Body of pancreas (tissue), 4 donors: ENCODE measurements around the gene PXMP4. TPM values are rescaled to one million over a fixed set of nuclear protein-coding genes. Genes with fewer than 3 reads are reported as not detected.
A peak's percentile ranks its signal among the peaks of the same experiment; 100 is the strongest.

Experiments
- ATAC-seq: fragments of 150-250 bp; one replicate; pipeline ENCODE4 v1.9.1; 2016
- DNase-seq, 4 donors: peaks; one replicate each; pipeline ENCODE4 v3.0.0-alpha.2; 2019
- H3K27ac ChIP-seq, 4 donors: fragments of 200-600 bp; sonication (generic); 1 replicate in 3 of 4; 2 replicates in 1 of 4; pipeline versions ENCODE4 v1.5.1 to v1.6.1; 2016 to 2019; ENCODE audit warnings: mild to moderate bottlenecking in 1 of 4, mixed read lengths in 1 of 4, moderate library complexity in 1 of 4
- H3K27me3 ChIP-seq, 2 donors: fragments of 200-600 bp; sonication (generic); one replicate each; pipeline ENCODE4 v1.6.0; 2016; ENCODE audit warnings: mild to moderate bottlenecking in 1 of 2
- H3K36me3 ChIP-seq, 2 donors: fragments of 200-600 bp; sonication (generic); replicated peaks in 1 of 2; 2 replicates each; pipeline ENCODE4 v1.5.1; 2016; ENCODE audit warnings: low read depth in 2 of 2; ENCODE audit not compliant: insufficient read depth in 1 of 2
- H3K4me1 ChIP-seq: fragments of 200-600 bp; sonication (generic); one replicate; pipeline ENCODE4 v1.6.0; 2016
- H3K4me3 ChIP-seq, 2 donors: fragments of 200-600 bp; sonication (generic); 1 replicate in 1 of 2; 2 replicates in 1 of 2; pipeline ENCODE4 v1.5.1; 2016 to 2019
- H3K9me3 ChIP-seq, 3 donors: fragments of 200-600 bp; sonication (generic); 1 replicate in 2 of 3; 2 replicates in 1 of 3; pipeline ENCODE4 v1.5.1; 2016
- POLR2A ChIP-seq, 3 donors: fragments of 450-650 bp; IDR thresholded peaks; one replicate each; pipeline ENCODE4 v1.6.1; 2016; ENCODE audit warnings: antibody characterized with exemption in 3 of 3, mild to moderate bottlenecking in 2 of 3
- WGBS, 2 donors: methylation state at CpG; one replicate each; pipeline ENCODE4 v1.1.5; 2017; 5-methylcytosine and 5-hydroxymethylcytosine counted together
- intact Hi-C: fragments of 100-400 bp; cut with DNase I; formaldehyde crosslinking; loops from one replicate; pipeline ENCODE4 v1.15.1; 2023
- total RNA-seq, 2 donors: library from RNA; depleted of rRNA; stranded (reverse); fragments of >200 nt; gene quantifications; one replicate each; pipeline ENCODE4 v1.1.0, GENCODE V29; 2016
- TF ChIP-seq, protein P1 (sequence below), 7 experiments: fragments of 450-650 bp in 4 of 7; fragments of 200-600 bp in 3 of 7; sonication (generic) in 3 of 7; IDR thresholded peaks; one replicate each; pipeline ENCODE4 v1.5.1; 2016 to 2019; ENCODE audit warnings: antibody characterized with exemption in 7 of 7

PXMP4 gene
- total RNA-seq, 2 donors from 2014 or later = 3.3 to 5.2 TPM

DNA sequence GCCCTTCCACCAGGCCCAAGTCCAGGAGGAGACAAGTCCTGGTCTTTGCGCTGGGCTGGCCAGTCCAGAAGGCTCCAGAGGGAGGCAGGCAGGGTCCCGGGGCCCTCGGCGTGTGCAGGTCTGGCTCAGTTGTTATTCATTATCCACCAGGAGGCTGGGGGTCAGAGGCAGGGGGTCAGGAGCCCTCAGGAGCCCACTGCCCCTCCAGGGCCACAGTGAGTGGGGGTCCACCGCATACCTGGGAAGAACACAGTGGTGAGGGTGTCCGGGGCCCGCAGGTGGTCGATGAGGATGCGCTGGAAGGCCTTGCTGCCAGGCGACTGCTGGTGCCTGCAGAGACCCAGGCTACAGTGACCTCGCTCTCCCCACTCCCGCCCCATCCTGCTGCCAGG is 62.4 kb downstream of the PXMP4 start:
- DNase-seq (no peak), ATAC-seq (no peak)
- Histone ChIP-seq H3K4me1 (peaks cover 31% of the 10 kb centered on the region), H3K27ac (no peak overlapping the region), H3K27me3 (no peaks in the 10 kb centered on the region), H3K4me3 (no peak overlapping the region), H3K9me3 (no peaks in the 10 kb centered on the region), H3K36me3 (no peaks in the 10 kb centered on the region)
- intact Hi-C loops = loop anchor here (10.0 kb wide), 1 partner anchor 203 kb away; no protein-coding TSS in a partner anchor
- TF ChIP-seq, protein P1, sequence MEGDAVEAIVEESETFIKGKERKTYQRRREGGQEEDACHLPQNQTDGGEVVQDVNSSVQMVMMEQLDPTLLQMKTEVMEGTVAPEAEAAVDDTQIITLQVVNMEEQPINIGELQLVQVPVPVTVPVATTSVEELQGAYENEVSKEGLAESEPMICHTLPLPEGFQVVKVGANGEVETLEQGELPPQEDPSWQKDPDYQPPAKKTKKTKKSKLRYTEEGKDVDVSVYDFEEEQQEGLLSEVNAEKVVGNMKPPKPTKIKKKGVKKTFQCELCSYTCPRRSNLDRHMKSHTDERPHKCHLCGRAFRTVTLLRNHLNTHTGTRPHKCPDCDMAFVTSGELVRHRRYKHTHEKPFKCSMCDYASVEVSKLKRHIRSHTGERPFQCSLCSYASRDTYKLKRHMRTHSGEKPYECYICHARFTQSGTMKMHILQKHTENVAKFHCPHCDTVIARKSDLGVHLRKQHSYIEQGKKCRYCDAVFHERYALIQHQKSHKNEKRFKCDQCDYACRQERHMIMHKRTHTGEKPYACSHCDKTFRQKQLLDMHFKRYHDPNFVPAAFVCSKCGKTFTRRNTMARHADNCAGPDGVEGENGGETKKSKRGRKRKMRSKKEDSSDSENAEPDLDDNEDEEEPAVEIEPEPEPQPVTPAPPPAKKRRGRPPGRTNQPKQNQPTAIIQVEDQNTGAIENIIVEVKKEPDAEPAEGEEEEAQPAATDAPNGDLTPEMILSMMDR (IDR thresholded peaks at IDR 0.05) = no peak
- TF ChIP-seq POLR2A (IDR thresholded peaks at IDR 0.05) = no peak
- WGBS, 2 donors = 92 to 94% methylated on average over 5 to 12 of the region's 12 CpGs

DNA sequence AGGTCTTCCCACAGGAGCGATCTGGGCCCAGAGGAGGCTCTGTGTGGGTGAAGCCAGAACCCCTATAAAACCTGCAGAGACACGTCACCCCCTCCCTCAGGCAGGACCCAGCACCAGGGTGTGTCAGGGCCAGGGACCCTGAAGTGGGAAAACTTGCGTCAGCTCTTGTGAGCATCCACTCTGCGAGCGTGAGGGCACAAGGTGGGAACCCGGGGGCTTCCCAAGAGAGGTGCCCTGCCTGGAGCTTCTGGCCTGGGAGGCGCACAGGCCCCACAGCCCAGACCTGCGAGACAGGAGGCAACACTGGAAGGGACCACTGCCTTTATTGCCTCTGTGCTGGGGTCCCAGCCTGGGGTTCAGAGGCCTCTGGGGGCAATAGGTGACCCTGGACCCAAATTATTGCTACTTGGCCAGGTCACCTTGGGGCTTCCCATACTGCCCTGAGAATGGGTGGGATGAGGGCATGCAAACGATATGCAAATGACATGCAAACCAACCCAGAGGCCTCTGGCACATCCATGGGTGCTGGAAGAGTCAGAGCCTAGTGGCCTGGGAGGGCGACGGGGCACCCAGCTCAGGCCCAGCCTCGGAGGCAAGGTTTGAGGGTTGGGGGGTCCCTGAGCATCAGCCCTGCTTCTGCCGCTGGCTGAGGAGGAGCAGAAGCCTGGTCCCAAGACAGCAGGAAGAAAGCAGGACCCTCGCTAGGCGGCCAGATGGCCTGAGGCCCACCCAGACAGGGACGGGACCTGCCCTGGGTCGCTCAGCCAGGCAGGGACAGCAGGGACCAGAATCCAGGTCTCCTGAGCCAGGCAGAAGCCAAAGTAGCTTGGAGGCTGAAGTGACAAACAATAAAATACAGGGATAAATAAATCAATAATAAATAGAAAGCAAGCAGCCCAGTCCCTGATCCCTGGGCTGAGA is 63.1 kb downstream of the PXMP4 start:
- no peaks in the 10 kb centered on the region for H3K9me3 ChIP-seq
- H3K27me3 ChIP-seq = no peaks in the 10 kb centered on the region
- DNase-seq (no peak), ATAC-seq (no peak)
- intact Hi-C loops = loop anchor here (10.0 kb wide), 1 partner anchor 202 kb away; no protein-coding TSS in a partner anchor
- peaks cover 29% of the 10 kb centered on the region for H3K4me1 ChIP-seq
- no peak for TF ChIP-seq POLR2A (IDR thresholded peaks at IDR 0.05)
- TF ChIP-seq, protein P1 (IDR thresholded peaks at IDR 0.05) = no peak
- no peaks in the 10 kb centered on the region for H3K36me3 ChIP-seq
- H3K4me3 ChIP-seq = no peak overlapping the region
- no peak overlapping the region for H3K27ac ChIP-seq
- WGBS, 2 donors = 94 to 98% methylated on average over 8 to 17 of the region's 17 CpGs

DNA sequence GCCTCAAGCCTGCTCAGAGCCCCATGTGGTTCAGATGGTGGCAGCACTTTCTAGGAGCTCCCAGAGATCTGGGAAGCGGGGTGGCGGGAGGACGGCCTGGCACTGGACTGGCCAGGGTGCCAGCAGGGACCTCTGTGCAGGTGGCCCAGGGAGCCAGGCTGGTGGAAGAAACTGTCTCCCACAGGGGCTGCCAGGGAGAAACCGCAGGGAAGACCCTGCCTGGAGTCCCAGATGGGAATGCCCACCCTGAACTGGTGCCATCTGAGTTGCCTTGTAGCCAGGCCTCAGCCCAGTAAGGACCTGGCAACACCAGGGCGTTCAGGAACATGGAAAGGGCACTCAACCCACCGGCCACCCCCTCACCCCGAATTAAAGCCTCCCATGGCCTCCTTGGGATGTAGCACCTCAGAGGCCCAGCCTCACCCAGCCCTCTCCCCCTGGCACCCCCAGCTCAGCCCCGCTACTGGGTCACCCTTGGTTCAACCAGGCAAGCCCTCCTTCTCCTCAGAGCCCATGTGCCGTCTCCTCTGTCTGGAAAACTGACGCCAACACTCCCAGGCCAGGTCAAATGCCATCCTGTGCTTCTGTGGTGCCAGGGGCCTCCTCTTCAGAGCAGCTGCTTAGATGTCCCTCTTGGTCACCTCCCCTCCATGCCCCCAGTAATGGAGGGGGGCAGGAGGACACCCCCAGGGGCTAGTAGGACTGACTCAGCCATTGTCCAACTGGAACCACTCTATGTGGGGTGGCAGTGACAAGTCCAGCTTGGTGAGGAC is 63.9 kb downstream of the PXMP4 start:
- DNase-seq = no peak
- intact Hi-C loops = loop anchor here (10.0 kb wide), 1 partner anchor 201 kb away; no protein-coding TSS in a partner anchor
- no peaks in the 10 kb centered on the region for H3K9me3 ChIP-seq

DNA sequence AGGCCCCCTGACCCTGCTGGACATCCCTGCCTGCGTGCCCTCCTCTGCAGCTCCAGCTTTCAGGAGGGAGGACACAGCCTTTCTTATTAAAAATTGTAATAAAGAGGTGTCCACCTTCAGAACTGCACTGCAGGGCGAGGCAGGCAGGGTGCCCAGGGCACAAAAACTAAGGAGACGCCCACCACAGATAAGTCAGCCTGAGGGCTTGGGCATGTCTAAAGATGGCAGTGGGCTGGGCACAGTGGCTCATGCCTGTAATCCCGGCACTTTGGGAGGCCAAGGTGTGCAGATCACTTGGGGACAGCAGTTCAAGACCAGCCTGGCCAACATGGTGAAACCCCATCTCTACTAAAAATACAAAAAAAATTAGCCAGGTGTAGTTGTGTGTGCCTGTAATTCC is 64.9 kb downstream of the PXMP4 start:
- no peaks in the 10 kb centered on the region for H3K27me3 ChIP-seq
- intact Hi-C loops = loop anchor here (10.0 kb wide), 1 partner anchor 200 kb away; no protein-coding TSS in a partner anchor
- H3K9me3 ChIP-seq = no peaks in the 10 kb centered on the region
- peak overlapping the region; percentile 84 to 93 (median 88) for H3K27ac ChIP-seq
- no peak overlapping the region for H3K4me3 ChIP-seq
- WGBS, 2 donors = 56 to 72% methylated on average over 3 to 4 of the region's 4 CpGs
- peaks cover 29% of the 10 kb centered on the region for H3K4me1 ChIP-seq
- no peaks in the 10 kb centered on the region for H3K36me3 ChIP-seq
- TF ChIP-seq, protein P1 (IDR thresholded peaks at IDR 0.05) = no peak
- no peak for TF ChIP-seq POLR2A (IDR thresholded peaks at IDR 0.05)
- ATAC-seq (no peak), DNase-seq (no peak)

More for the DNA sequence above, 63.9 kb downstream of the PXMP4 start:
- H3K4me3 ChIP-seq = no peak overlapping the region
- TF ChIP-seq POLR2A (IDR thresholded peaks at IDR 0.05) = no peak
- H3K36me3 ChIP-seq = no peaks in the 10 kb centered on the region
- H3K4me1 ChIP-seq = peaks cover 29% of the 10 kb centered on the region
- 96 to 100% methylated on average over 3 to 10 of the region's 10 CpGs for WGBS, 2 donors
- ATAC-seq = no peak
- H3K27ac ChIP-seq = peak overlapping the region in 1 of 4 donors; percentile 93
- H3K27me3 ChIP-seq = no peaks in the 10 kb centered on the region

DNA sequence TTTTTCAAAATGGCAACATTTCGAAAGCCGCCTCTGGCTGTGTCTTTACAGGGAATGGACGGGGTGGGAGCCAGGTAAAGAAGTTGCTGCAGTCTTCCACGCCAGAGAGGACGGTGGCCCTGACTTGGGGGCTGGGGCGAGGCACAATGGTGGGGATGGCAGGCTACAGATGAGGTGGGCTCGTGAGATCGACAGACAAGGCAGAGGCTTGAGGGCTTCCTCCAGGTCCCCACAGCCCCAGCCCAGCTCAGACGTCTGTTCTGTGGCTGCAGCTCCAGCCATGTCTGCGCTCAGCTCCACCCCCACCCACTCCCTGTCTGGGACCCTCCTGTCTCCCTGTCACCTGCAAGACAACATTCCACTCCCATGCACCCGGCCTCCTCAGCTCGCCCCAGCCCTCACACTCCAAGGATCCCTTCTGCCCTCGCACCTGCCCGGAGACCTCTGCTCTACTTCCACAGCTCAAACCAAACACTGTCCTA is 65.4 kb downstream of the PXMP4 start:
- intact Hi-C loops = loop anchor here (10.0 kb wide), 1 partner anchor 200 kb away; no protein-coding TSS in a partner anchor
- H3K27ac ChIP-seq = peak overlapping the region; percentile 84 to 93 (median 88)
- H3K27me3 ChIP-seq = no peaks in the 10 kb centered on the region
- TF ChIP-seq POLR2A (IDR thresholded peaks at IDR 0.05) = no peak
- TF ChIP-seq, protein P1 (IDR thresholded peaks at IDR 0.05) = no peak
- H3K4me3 ChIP-seq = no peak overlapping the region
- ATAC-seq = no peak
- no peaks in the 10 kb centered on the region for H3K9me3 ChIP-seq
- H3K36me3 ChIP-seq = no peaks in the 10 kb centered on the region
- H3K4me1 ChIP-seq = peaks cover 29% of the 10 kb centered on the region
- DNase-seq = peak in 1 of 4 donors; percentile 50
- WGBS, 2 donors = 58 to 65% methylated on average over 5 to 13 of the region's 14 CpGs
